Mesendoderm (in vitro differentiated cells): ENCODE measurements around the gene KCNJ10.

Source experiments
- DNase-seq: peaks from one replicate; pipeline ENCODE4 v3.0.0; 2013
- H2AK5ac ChIP-seq: 2 replicates; pipeline ENCODE4 v1.6.1; 2013; ENCODE audit warnings: low read length, inconsistent platforms
- H2BK120ac ChIP-seq: 2 replicates; pipeline ENCODE4 v1.6.1; 2013; ENCODE audit warnings: low read depth, mild to moderate bottlenecking, low read length, moderate library complexity, mixed read lengths
- H2BK15ac ChIP-seq: replicated peaks from 2 replicates; pipeline ENCODE4 v1.6.1; 2013; ENCODE audit warnings: low read depth, mild to moderate bottlenecking, moderate library complexity
- H2BK5ac ChIP-seq: 2 replicates; pipeline ENCODE4 v1.6.1; 2013; ENCODE audit warnings: low read length, inconsistent platforms
- H3K18ac ChIP-seq: 2 replicates; pipeline ENCODE4 v1.6.1; 2013; ENCODE audit warnings: mild to moderate bottlenecking, low read length, mixed read lengths
- H3K23ac ChIP-seq: one replicate; pipeline ENCODE4 v1.6.1; 2013; ENCODE audit warnings: low read length
- H3K27ac ChIP-seq: 2 replicates; pipeline ENCODE4 v1.5.1; 2013; ENCODE audit warnings: low read depth, mild to moderate bottlenecking, inconsistent platforms, low read length, moderate library complexity
- H3K27me3 ChIP-seq: 2 replicates; pipeline ENCODE4 v1.6.1; 2013; ENCODE audit warnings: low read length, control low read depth, mild to moderate bottlenecking, inconsistent platforms; ENCODE audit not compliant: insufficient read depth, poor library complexity
- H3K36me3 ChIP-seq: 2 replicates; pipeline ENCODE4 v1.6.1; 2013; ENCODE audit warnings: low read length, inconsistent platforms; ENCODE audit not compliant: control insufficient read depth, insufficient read depth
- H3K4ac ChIP-seq: one replicate; pipeline ENCODE4 v1.6.1; 2013; ENCODE audit warnings: low read depth, mild to moderate bottlenecking, low read length, moderate library complexity
- H3K4me1 ChIP-seq: 2 replicates; pipeline ENCODE4 v1.6.1; 2013; ENCODE audit warnings: low read depth, low read length, inconsistent platforms; ENCODE audit not compliant: control insufficient read depth
- H3K4me2 ChIP-seq: 2 replicates; pipeline ENCODE4 v1.6.1; 2013; ENCODE audit warnings: low read length
- H3K4me3 ChIP-seq: 2 replicates; pipeline ENCODE4 v1.5.1; 2013; ENCODE audit warnings: mild to moderate bottlenecking, low read length
- H3K56ac ChIP-seq: one replicate; pipeline ENCODE4 v1.6.1; 2013; ENCODE audit warnings: low read length
- H3K79me1 ChIP-seq: 2 replicates; pipeline ENCODE4 v1.6.1; 2013; ENCODE audit warnings: low read length, inconsistent platforms
- H3K79me2 ChIP-seq: 2 replicates; pipeline ENCODE4 v1.6.1; 2013; ENCODE audit warnings: mild to moderate bottlenecking, low read length; ENCODE audit not compliant: control insufficient read depth, insufficient read depth
- H3K9ac ChIP-seq: 2 replicates; pipeline ENCODE4 v1.6.1; 2013; ENCODE audit warnings: low read length, inconsistent platforms
- H4K5ac ChIP-seq: one replicate; pipeline ENCODE4 v1.6.1; 2013; ENCODE audit warnings: low read length
- H4K8ac ChIP-seq: one replicate; pipeline ENCODE4 v1.6.1; 2013; ENCODE audit warnings: low read depth, mild to moderate bottlenecking, control low read depth, low read length, moderate library complexity
- WGBS: extraction: QIAGEN DNeasy Blood & Tissue Kit; methylation state at CpG from one replicate; pipeline ENCODE4 v1.1.7; 2013; ENCODE audit warnings: low lambda C conversion rate, missing lambda C conversion rate; ENCODE audit not compliant: insufficient coverage; ENCODE audit errors: extremely low coverage; 5-methylcytosine and 5-hydroxymethylcytosine counted together

KCNJ10 gene

GRCh38 chr1:160089883-160090282 is 19.9 kb upstream of the KCNJ10 start:
- no peak overlapping the region for H3K27ac ChIP-seq
- H3K23ac ChIP-seq = no peak overlapping the region
- H2AK5ac ChIP-seq = no peak overlapping the region
- H4K5ac ChIP-seq = no peak overlapping the region
- no peaks in the 10 kb centered on the region for H3K79me1 ChIP-seq
- no peak overlapping the region for H2BK5ac ChIP-seq
- no peaks in the 10 kb centered on the region for H3K79me2 ChIP-seq
- no peak overlapping the region for H2BK120ac ChIP-seq
- no peak overlapping the region for H3K4ac ChIP-seq
- H3K36me3 ChIP-seq = peaks cover 1% of the 10 kb centered on the region
- H2BK15ac ChIP-seq = no peak overlapping the region
- no CpG with 5 or more reads among the region's 3 CpGs for WGBS
- H3K27me3 ChIP-seq = no peaks in the 10 kb centered on the region
- H3K4me3 ChIP-seq = no peak overlapping the region
- no peak overlapping the region for H3K56ac ChIP-seq
- H3K4me1 ChIP-seq = no peaks in the 10 kb centered on the region
- H3K9ac ChIP-seq = no peak overlapping the region
- H4K8ac ChIP-seq = no peak overlapping the region
- H3K4me2 ChIP-seq = no peak overlapping the region
- DNase-seq = no peak
- no peak overlapping the region for H3K18ac ChIP-seq

- H3K79me1 ChIP-seq = no peaks in the 10 kb centered on the region
- no peak overlapping the region for H2AK5ac ChIP-seq
- no peak overlapping the region for H3K4ac ChIP-seq
- peaks cover 1% of the 10 kb centered on the region for H3K36me3 ChIP-seq
- H2BK120ac ChIP-seq = no peak overlapping the region
- no peak overlapping the region for H4K8ac ChIP-seq
- no CpG with 5 or more reads among the region's 12 CpGs for WGBS
- no peak overlapping the region for H2BK15ac ChIP-seq
- no peak overlapping the region for H3K4me3 ChIP-seq
- H3K4me2 ChIP-seq = no peak overlapping the region
- H3K27me3 ChIP-seq = peaks cover 2% of the 10 kb centered on the region
- no peaks in the 10 kb centered on the region for H3K4me1 ChIP-seq
- no peak overlapping the region for H3K27ac ChIP-seq
- DNase-seq = no peak
- H3K79me2 ChIP-seq = no peaks in the 10 kb centered on the region
- no peak overlapping the region for H3K23ac ChIP-seq
- no peak overlapping the region for H3K9ac ChIP-seq
- no peak overlapping the region for H2BK5ac ChIP-seq
- H4K5ac ChIP-seq = no peak overlapping the region
- H3K56ac ChIP-seq = no peak overlapping the region
- H3K18ac ChIP-seq = no peak overlapping the region
Measured at GRCh38 chr1:160087118-160087662, 17.2 kb upstream of the KCNJ10 start.

DNA sequence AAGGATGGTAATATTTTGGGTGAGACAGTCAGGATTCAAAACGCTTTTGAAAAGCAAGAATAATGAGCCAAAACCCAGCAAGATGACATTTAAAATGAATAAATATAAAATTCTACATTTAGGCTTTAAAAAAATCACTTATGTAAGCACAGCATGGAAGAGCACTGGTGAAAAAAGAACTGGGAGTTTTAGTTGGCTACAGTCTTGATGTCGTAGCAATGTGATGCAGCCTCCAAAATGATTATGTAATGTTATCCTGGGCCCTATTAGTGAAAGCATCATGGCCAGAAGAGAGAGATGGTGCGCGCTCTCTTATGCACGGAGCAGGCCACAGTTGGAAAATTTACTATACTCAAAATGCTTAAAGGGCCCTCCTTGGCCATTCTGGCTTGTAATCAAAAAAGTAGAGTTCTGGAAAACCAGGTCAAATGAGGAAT is 16.5 kb upstream of the KCNJ10 start:
- Histone ChIP-seq H3K56ac (no peak overlapping the region), H3K4me3 (no peak overlapping the region), H3K79me2 (no peaks in the 10 kb centered on the region)

GRCh38 chr1:160085686-160086455 is 15.9 kb upstream of the KCNJ10 start:
- H3K23ac ChIP-seq = no peak overlapping the region
- WGBS = no CpG with 5 or more reads among the region's 19 CpGs
- no peak overlapping the region for H2BK5ac ChIP-seq
- no peaks in the 10 kb centered on the region for H3K4me1 ChIP-seq
- no peak overlapping the region for H3K4me3 ChIP-seq
- H3K36me3 ChIP-seq = no peaks in the 10 kb centered on the region
- no peak overlapping the region for H3K4ac ChIP-seq
- H4K8ac ChIP-seq = no peak overlapping the region
- no peak overlapping the region for H3K4me2 ChIP-seq
- H3K18ac ChIP-seq = no peak overlapping the region
- no peaks in the 10 kb centered on the region for H3K79me2 ChIP-seq
- H2BK120ac ChIP-seq = no peak overlapping the region
- no peak overlapping the region for H4K5ac ChIP-seq
- H2AK5ac ChIP-seq = no peak overlapping the region
- H2BK15ac ChIP-seq = no peak overlapping the region
- peaks cover 2% of the 10 kb centered on the region for H3K27me3 ChIP-seq
- DNase-seq = peak; percentile 90
- H3K27ac ChIP-seq = no peak overlapping the region
- no peak overlapping the region for H3K56ac ChIP-seq
- no peaks in the 10 kb centered on the region for H3K79me1 ChIP-seq
- H3K9ac ChIP-seq = no peak overlapping the region

More for the DNA sequence above, 16.5 kb upstream of the KCNJ10 start:
- H3K18ac ChIP-seq = no peak overlapping the region
- H3K23ac ChIP-seq = no peak overlapping the region
- H4K5ac ChIP-seq = no peak overlapping the region
- no peak overlapping the region for H3K27ac ChIP-seq
- H3K4me2 ChIP-seq = no peak overlapping the region
- no peak overlapping the region for H2BK5ac ChIP-seq
- no peak overlapping the region for H2BK120ac ChIP-seq
- H3K4ac ChIP-seq = no peak overlapping the region
- no peak overlapping the region for H4K8ac ChIP-seq
- H2AK5ac ChIP-seq = no peak overlapping the region
- no peak for DNase-seq
- no peaks in the 10 kb centered on the region for H3K36me3 ChIP-seq
- H3K4me1 ChIP-seq = no peaks in the 10 kb centered on the region
- WGBS = no CpG with 5 or more reads among the region's 5 CpGs
- no peak overlapping the region for H3K9ac ChIP-seq
- H3K79me1 ChIP-seq = no peaks in the 10 kb centered on the region
- peaks cover 2% of the 10 kb centered on the region for H3K27me3 ChIP-seq
- no peak overlapping the region for H2BK15ac ChIP-seq

DNA sequence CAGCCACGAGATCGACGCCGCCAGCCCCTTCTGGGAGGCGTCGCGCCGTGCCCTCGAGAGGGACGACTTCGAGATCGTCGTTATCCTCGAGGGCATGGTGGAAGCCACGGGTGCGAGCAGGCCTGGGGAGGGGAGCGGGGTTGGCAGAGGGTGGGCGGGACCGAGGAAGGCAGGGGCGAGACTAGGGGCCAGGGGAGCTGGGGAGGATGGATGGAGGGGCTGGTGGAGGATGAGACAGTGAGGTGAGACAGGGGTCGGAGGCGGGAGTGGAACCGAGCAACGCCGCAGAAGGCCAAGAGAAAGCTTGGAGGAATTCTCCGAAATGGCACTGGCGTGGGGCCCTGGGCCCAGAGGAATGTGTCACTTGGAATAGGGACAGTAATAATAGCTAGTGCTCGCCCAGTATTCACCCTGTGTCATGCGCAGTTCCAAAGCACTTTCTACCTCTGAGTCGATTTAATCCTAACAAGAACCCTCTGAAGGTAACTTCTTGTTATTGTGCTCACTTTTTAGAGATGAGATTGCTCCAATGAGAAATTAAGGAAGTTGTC is 14.9 kb upstream of the KCNJ10 start:
- Histone ChIP-seq H3K56ac (no peak overlapping the region), H3K4me3 (no peak overlapping the region), H2BK5ac (no peak overlapping the region), H3K23ac (no peak overlapping the region), H4K5ac (no peak overlapping the region), H2BK15ac (no peak overlapping the region), H3K9ac (no peak overlapping the region), H3K27me3 (peaks cover 3% of the 10 kb centered on the region), H4K8ac (no peak overlapping the region), H3K79me2 (no peaks in the 10 kb centered on the region), H3K4ac (no peak overlapping the region), H3K18ac (no peak overlapping the region), H3K36me3 (no peaks in the 10 kb centered on the region), H3K79me1 (no peaks in the 10 kb centered on the region), H3K4me2 (no peak overlapping the region), H2BK120ac (no peak overlapping the region), H3K4me1 (no peaks in the 10 kb centered on the region), H2AK5ac (no peak overlapping the region), H3K27ac (no peak overlapping the region)
- DNase-seq = no peak
- no CpG with 5 or more reads among the region's 30 CpGs for WGBS
